Lower leg skin (tissue), 3 donors: Measurements from ENCODE around the gene ADAMTS1.

Source experiments
- CTCF ChIP-seq, 3 donors: fragments of 450-650 bp; IDR thresholded peaks; one replicate each; pipeline ENCODE4 v1.5.1; 2016; ENCODE audit warnings: antibody characterized with exemption in 3 of 3, mild to moderate bottlenecking in 3 of 3, moderate library complexity in 2 of 3
- POLR2A ChIP-seq, 2 donors: fragments of 450-650 bp; IDR thresholded peaks; one replicate each; pipeline ENCODE4 v1.6.1; 2016 to 2017; ENCODE audit warnings: antibody characterized with exemption in 2 of 2, mild to moderate bottlenecking in 1 of 2, moderate library complexity in 1 of 2

DNA sequence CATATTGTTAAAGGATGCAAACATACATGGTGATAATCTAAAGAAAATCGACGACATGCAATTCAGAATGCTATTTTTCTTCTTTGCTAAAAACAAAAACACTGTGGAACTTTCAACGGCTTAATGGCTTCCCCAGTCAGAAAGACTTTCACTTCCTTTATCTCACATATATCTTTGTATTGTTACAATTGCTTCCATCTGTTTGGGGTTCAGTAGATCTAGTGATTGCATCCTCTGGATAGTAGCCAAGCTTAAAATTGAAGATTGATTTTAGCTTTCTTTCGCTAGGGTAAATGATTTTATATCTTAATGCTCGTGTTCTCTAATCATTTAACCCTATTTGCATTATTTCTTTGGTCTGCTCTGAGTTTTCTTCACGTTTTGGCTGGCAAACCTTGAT, 31.8 kb upstream of the ADAMTS1 start:
- TF ChIP-seq CTCF (IDR thresholded peaks at IDR 0.05) (no peak), POLR2A (IDR thresholded peaks at IDR 0.05) (no peak)
